DOHH2 (cell line): ENCODE data around the gene FAM83E.

Source experiments
- CTCF ChIP-seq: fragments of 200-600 bp; sonication (generic); IDR thresholded peaks from one replicate; pipeline ENCODE4 v1.5.1; 2014; ENCODE audit warnings: antibody characterized with exemption, mild to moderate bottlenecking, low read depth, low read length; ENCODE audit not compliant: poor library complexity, severe bottlenecking
- EZH2phosphoT487 ChIP-seq: fragments of 200-600 bp; sonication (generic); IDR thresholded peaks from 2 replicates; pipeline ENCODE4 v1.6.1; 2017; ENCODE audit warnings: borderline replicate concordance, mild to moderate bottlenecking, antibody characterized with exemption, low read length, moderate library complexity, mixed read lengths

GRCh38 chr19:48661711-48662090 lies 46.8 kb upstream of the FAM83E start:
- TF ChIP-seq CTCF (no peak), EZH2phosphoT487 (no peak)
